Measurements from ENCODE around the gene HTRA2.

HTRA2 gene

GRCh38 chr2:74576863-74577229, 47.1 kb downstream of the HTRA2 start:
- H3K4me2 ChIP-seq (ENCODE audit: low read length): peak overlapping the region; percentile 56
- TF ChIP-seq CTCF (IDR thresholded peaks at IDR 0.05; ENCODE audit: low read depth, low read length) (no peak), EZH2phosphoT487 (IDR thresholded peaks at IDR 0.05; ENCODE audit: low read depth) (no peak)
- H2AFZ ChIP-seq (ENCODE audit: low read depth, low read length): 0 out of 2 replicates have a peak overlapping the region, but pooled peaks have one; percentile 19
- H3K79me2 ChIP-seq (ENCODE audit: low read length): no peaks in the 10 kb centered on the region
- H3K36me3 ChIP-seq (replicated peaks; ENCODE audit: low read depth, low read length): no peaks in the 10 kb centered on the region
- H3K4me3 ChIP-seq (ENCODE audit: low read length): no peak overlapping the region
- no peaks in the 10 kb centered on the region for H3K9me3 ChIP-seq (ENCODE audit: insufficient read depth, low read length)
- peak overlapping the region; percentile 76 for H3K27ac ChIP-seq (ENCODE audit: low read length)
- peaks cover 49% of the 10 kb centered on the region for H3K4me1 ChIP-seq (ENCODE audit: low read length)
- H3K9ac ChIP-seq (ENCODE audit: low read length): peak overlapping the region; percentile 1; the same call in 1 of the 2 replicates
- no peaks in the 10 kb centered on the region for H4K20me1 ChIP-seq (ENCODE audit: insufficient read depth, low read length)
- H3K27me3 ChIP-seq (ENCODE audit: low read depth, low read length): no peaks in the 10 kb centered on the region

GRCh38 chr2:74577448-74577847, 47.7 kb downstream of the HTRA2 start:
- no peaks in the 10 kb centered on the region for H3K27me3 ChIP-seq (ENCODE audit: low read depth, low read length)
- peak overlapping the region; percentile 76 for H3K27ac ChIP-seq (ENCODE audit: low read length)
- no peaks in the 10 kb centered on the region for H4K20me1 ChIP-seq (ENCODE audit: insufficient read depth, low read length)
- peaks cover 44% of the 10 kb centered on the region for H3K4me1 ChIP-seq (ENCODE audit: low read length)
- TF ChIP-seq EZH2phosphoT487 (IDR thresholded peaks at IDR 0.05; ENCODE audit: low read depth): no peak
- TF ChIP-seq CTCF (IDR thresholded peaks at IDR 0.05; ENCODE audit: low read depth, low read length): no peak
- peak overlapping the region; percentile 21 for H3K4me3 ChIP-seq (ENCODE audit: low read length)
- peak overlapping the region; percentile 16; the same call in 1 of the 2 replicates for H3K9ac ChIP-seq (ENCODE audit: low read length)
- H3K9me3 ChIP-seq (ENCODE audit: insufficient read depth, low read length): no peaks in the 10 kb centered on the region
- H3K4me2 ChIP-seq (ENCODE audit: low read length): peak overlapping the region; percentile 56
- H3K36me3 ChIP-seq (replicated peaks; ENCODE audit: low read depth, low read length): no peaks in the 10 kb centered on the region
- peak overlapping the region; percentile 29; the same call in 1 of the 2 replicates for H2AFZ ChIP-seq (ENCODE audit: low read depth, low read length)
- no peaks in the 10 kb centered on the region for H3K79me2 ChIP-seq (ENCODE audit: low read length)

- Histone ChIP-seq H3K9ac (ENCODE audit: low read length) (peak overlapping the region; percentile 3), H3K9me3 (ENCODE audit: insufficient read depth, low read length) (no peaks in the 10 kb centered on the region), H3K79me2 (ENCODE audit: low read length) (no peaks in the 10 kb centered on the region), H3K4me1 (ENCODE audit: low read length) (peaks cover 47% of the 10 kb centered on the region), H3K27ac (ENCODE audit: low read length) (peak overlapping the region; percentile 76), H3K4me2 (ENCODE audit: low read length) (peak overlapping the region; percentile 56), H4K20me1 (ENCODE audit: insufficient read depth, low read length) (no peaks in the 10 kb centered on the region), H2AFZ (ENCODE audit: low read depth, low read length) (0 out of 2 replicates have a peak overlapping the region, but pooled peaks have one; percentile 36), H3K36me3 (replicated peaks; ENCODE audit: low read depth, low read length) (no peaks in the 10 kb centered on the region), H3K27me3 (ENCODE audit: low read depth, low read length) (no peaks in the 10 kb centered on the region), H3K4me3 (ENCODE audit: low read length) (no peak overlapping the region)
- TF ChIP-seq EZH2phosphoT487 (IDR thresholded peaks at IDR 0.05; ENCODE audit: low read depth) (no peak), CTCF (IDR thresholded peaks at IDR 0.05; ENCODE audit: low read depth, low read length) (no peak)
Measured at GRCh38 chr2:74578408-74578807, 48.7 kb downstream of the HTRA2 start.

- no peaks in the 10 kb centered on the region for H3K36me3 ChIP-seq (replicated peaks; ENCODE audit: low read depth, low read length)
- no peak overlapping the region for H3K4me3 ChIP-seq (ENCODE audit: low read length)
- no peaks in the 10 kb centered on the region for H4K20me1 ChIP-seq (ENCODE audit: insufficient read depth, low read length)
- no peak overlapping the region for H3K9ac ChIP-seq (ENCODE audit: low read length)
- H3K4me1 ChIP-seq (ENCODE audit: low read length): peaks cover 58% of the 10 kb centered on the region
- H3K27ac ChIP-seq (ENCODE audit: low read length): no peak overlapping the region
- H3K27me3 ChIP-seq (ENCODE audit: low read depth, low read length): no peaks in the 10 kb centered on the region
- no peak overlapping the region for H3K4me2 ChIP-seq (ENCODE audit: low read length)
- no peak for TF ChIP-seq CTCF (IDR thresholded peaks at IDR 0.05; ENCODE audit: low read depth, low read length)
- no peak for TF ChIP-seq EZH2phosphoT487 (IDR thresholded peaks at IDR 0.05; ENCODE audit: low read depth)
- no peaks in the 10 kb centered on the region for H3K9me3 ChIP-seq (ENCODE audit: insufficient read depth, low read length)
- no peak overlapping the region for H2AFZ ChIP-seq (ENCODE audit: low read depth, low read length)
- no peaks in the 10 kb centered on the region for H3K79me2 ChIP-seq (ENCODE audit: low read length)
Measured at GRCh38 chr2:74581463-74581862, 51.7 kb downstream of the HTRA2 start.
